ENCODE data around the gene SERTAD4.

DNA sequence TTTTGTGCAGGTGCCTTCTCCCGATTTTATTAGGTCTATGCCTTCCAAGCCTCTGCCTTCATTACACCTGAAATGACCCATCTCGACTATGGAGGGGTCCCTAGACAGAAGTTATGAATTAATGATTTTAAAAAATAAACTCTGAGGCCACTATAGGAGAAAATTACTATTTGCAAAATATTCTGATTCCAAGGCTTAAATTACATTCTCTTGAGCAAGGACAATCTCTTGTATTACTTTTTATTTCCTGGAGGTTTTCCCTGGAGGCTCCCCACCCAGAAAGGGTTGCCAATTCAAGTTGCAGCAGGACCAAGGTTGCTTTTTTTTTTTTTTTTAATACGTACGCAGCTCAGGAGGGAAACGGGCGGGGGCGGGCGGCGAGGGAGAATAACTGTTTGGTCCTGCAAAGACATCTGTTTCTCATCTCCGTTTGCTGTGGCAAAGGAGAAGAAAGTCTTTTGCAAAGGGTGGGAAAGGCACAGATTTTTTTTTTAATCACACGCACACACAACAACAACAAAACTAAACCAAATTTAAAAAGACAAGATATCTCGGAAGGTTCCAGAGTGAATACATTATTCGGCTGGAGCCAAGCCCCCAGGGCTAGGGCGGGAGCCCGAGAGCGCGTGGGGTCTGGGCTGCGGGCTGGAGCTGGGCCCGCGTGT, 618 bp upstream of the SERTAD4 start:
- TF ChIP-seq TAF1 (IDR thresholded peaks at IDR 0.05; ENCODE audit: low read depth) (no peak), CEBPB (IDR thresholded peaks at IDR 0.05) (no peak), TCF12 (IDR thresholded peaks at IDR 0.05; ENCODE audit: low read depth) (no peak), YY1 (IDR thresholded peaks at IDR 0.05; ENCODE audit: low read depth) (no peak), NFIC (IDR thresholded peaks at IDR 0.05) (no peak), EGR1 (IDR thresholded peaks at IDR 0.05) (no peak), EP300 (IDR thresholded peaks at IDR 0.05; ENCODE audit: borderline replicate concordance) (no peak), CREB1 (IDR thresholded peaks at IDR 0.05; ENCODE audit: low read depth) (no peak)
- TF ChIP-seq, protein P1, sequence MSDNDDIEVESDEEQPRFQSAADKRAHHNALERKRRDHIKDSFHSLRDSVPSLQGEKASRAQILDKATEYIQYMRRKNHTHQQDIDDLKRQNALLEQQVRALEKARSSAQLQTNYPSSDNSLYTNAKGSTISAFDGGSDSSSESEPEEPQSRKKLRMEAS (IDR thresholded peaks at IDR 0.05), result no peak
- TF ChIP-seq, protein P2, sequence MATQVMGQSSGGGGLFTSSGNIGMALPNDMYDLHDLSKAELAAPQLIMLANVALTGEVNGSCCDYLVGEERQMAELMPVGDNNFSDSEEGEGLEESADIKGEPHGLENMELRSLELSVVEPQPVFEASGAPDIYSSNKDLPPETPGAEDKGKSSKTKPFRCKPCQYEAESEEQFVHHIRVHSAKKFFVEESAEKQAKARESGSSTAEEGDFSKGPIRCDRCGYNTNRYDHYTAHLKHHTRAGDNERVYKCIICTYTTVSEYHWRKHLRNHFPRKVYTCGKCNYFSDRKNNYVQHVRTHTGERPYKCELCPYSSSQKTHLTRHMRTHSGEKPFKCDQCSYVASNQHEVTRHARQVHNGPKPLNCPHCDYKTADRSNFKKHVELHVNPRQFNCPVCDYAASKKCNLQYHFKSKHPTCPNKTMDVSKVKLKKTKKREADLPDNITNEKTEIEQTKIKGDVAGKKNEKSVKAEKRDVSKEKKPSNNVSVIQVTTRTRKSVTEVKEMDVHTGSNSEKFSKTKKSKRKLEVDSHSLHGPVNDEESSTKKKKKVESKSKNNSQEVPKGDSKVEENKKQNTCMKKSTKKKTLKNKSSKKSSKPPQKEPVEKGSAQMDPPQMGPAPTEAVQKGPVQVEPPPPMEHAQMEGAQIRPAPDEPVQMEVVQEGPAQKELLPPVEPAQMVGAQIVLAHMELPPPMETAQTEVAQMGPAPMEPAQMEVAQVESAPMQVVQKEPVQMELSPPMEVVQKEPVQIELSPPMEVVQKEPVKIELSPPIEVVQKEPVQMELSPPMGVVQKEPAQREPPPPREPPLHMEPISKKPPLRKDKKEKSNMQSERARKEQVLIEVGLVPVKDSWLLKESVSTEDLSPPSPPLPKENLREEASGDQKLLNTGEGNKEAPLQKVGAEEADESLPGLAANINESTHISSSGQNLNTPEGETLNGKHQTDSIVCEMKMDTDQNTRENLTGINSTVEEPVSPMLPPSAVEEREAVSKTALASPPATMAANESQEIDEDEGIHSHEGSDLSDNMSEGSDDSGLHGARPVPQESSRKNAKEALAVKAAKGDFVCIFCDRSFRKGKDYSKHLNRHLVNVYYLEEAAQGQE (IDR thresholded peaks at IDR 0.05; ENCODE audit: low read depth), result no peak
